Tibial nerve (tissue), 4 donors: ENCODE measurements around the gene EID3. TPM values are rescaled to one million over a fixed set of nuclear protein-coding genes. Genes with fewer than 3 reads are reported as not detected.

ENCODE experiments used
- DNase-seq, 2 donors: peaks; one replicate each; pipeline ENCODE4 v3.0.0-alpha.2; 2019; ENCODE audit warnings: low spot score in 2 of 2
- H3K27ac ChIP-seq, 4 donors: fragments of 200-600 bp; sonication (generic) in 3 of 4; one replicate each; pipeline ENCODE4 v1.5.1; 2017 to 2019; ENCODE audit warnings: mild to moderate bottlenecking in 1 of 4
- H3K27me3 ChIP-seq, 2 donors: fragments of 200-600 bp; sonication (generic) in 1 of 2; one replicate each; pipeline versions ENCODE4 v1.5.1 to v1.6.0; 2017 to 2019
- H3K36me3 ChIP-seq, 3 donors: fragments of 200-600 bp; sonication (generic); one replicate each; pipeline ENCODE4 v1.5.1; 2018 to 2019
- H3K4me1 ChIP-seq, 4 donors: fragments of 200-600 bp; sonication (generic) in 3 of 4; one replicate each; pipeline ENCODE4 v1.5.1; 2017 to 2019
- H3K4me3 ChIP-seq, 4 donors: fragments of 200-600 bp; sonication (generic) in 3 of 4; one replicate each; pipeline ENCODE4 v1.5.1; 2017 to 2019; ENCODE audit warnings: mild to moderate bottlenecking in 1 of 4, moderate library complexity in 1 of 4
- H3K9me3 ChIP-seq, 4 donors: fragments of 200-600 bp; sonication (generic) in 3 of 4; one replicate each; pipeline ENCODE4 v1.5.1; 2017 to 2019
- CTCF ChIP-seq, 5 experiments: fragments of 200-600 bp in 3 of 5; fragments of 450-650 bp in 2 of 5; sonication (generic) in 3 of 5; IDR thresholded peaks; one replicate each; pipeline ENCODE4 v1.5.1; 2016 to 2019; ENCODE audit warnings: antibody characterized with exemption in 5 of 5, mild to moderate bottlenecking in 3 of 5, moderate library complexity in 2 of 5
- EP300 ChIP-seq, 2 donors: sonication (generic); formaldehyde crosslinking; IDR thresholded peaks; one replicate each; pipeline ENCODE4 v1.6.1; 2017; ENCODE audit warnings: antibody characterized with exemption in 2 of 2, mild to moderate bottlenecking in 1 of 2
- POLR2A ChIP-seq, 2 donors: fragments of 450-650 bp; IDR thresholded peaks; one replicate each; pipeline ENCODE4 v1.6.1; 2017; ENCODE audit warnings: antibody characterized with exemption in 2 of 2, mild to moderate bottlenecking in 2 of 2, moderate library complexity in 2 of 2
- WGBS, 2 donors: methylation state at CpG; one replicate each; pipeline ENCODE4 v1.1.5; 2018; 5-methylcytosine and 5-hydroxymethylcytosine counted together
- total RNA-seq, 4 donors: library from RNA; depleted of rRNA; stranded (reverse); fragments of >200 nt; gene quantifications; one replicate each; pipeline ENCODE4 v1.1.0, GENCODE V29; 2016

The EID3 gene
- total RNA-seq, 4 donors from 2014 or later: 9.6 to 13.2 (median 10.0) TPM

- H3K27ac ChIP-seq: no peak overlapping the region
Observed at GRCh38 chr12:104275689-104276088, 27.9 kb upstream of the EID3 start.

GRCh38 chr12:104276273-104277131, 27.0 kb upstream of the EID3 start:
- TF ChIP-seq POLR2A (IDR thresholded peaks at IDR 0.05) (no peak), EP300 (IDR thresholded peaks at IDR 0.05) (no peak), CTCF (IDR thresholded peaks at IDR 0.05) (no peak)
- Histone ChIP-seq H3K36me3 (no peaks in the 10 kb centered on the region), H3K4me1 (no peaks in the 10 kb centered on the region), H3K27me3 (no peaks in the 10 kb centered on the region), H3K27ac (no peak overlapping the region), H3K4me3 (peak overlapping the region in 1 of 4 donors; percentile 3), H3K9me3 (no peaks in the 10 kb centered on the region)
- no peak for DNase-seq
- 77 to 78% methylated on average over 8 of the region's 8 CpGs for WGBS, 2 donors

More at GRCh38 chr12:104275689-104276088, 27.9 kb upstream of the EID3 start:
- no peaks in the 10 kb centered on the region for H3K36me3 ChIP-seq
- H3K4me3 ChIP-seq: no peak overlapping the region
- 70 to 75% methylated on average over 5 of the region's 5 CpGs for WGBS, 2 donors
- no peaks in the 10 kb centered on the region for H3K4me1 ChIP-seq
- DNase-seq: no peak
- no peaks in the 10 kb centered on the region for H3K9me3 ChIP-seq
- H3K27me3 ChIP-seq: no peaks in the 10 kb centered on the region
- TF ChIP-seq EP300 (IDR thresholded peaks at IDR 0.05): no peak
- TF ChIP-seq CTCF (IDR thresholded peaks at IDR 0.05): no peak
- no peak for TF ChIP-seq POLR2A (IDR thresholded peaks at IDR 0.05)

- no peak overlapping the region for H3K4me3 ChIP-seq
- DNase-seq: no peak
- no peaks in the 10 kb centered on the region for H3K27me3 ChIP-seq
- no peak overlapping the region for H3K27ac ChIP-seq
- H3K36me3 ChIP-seq: no peaks in the 10 kb centered on the region
- no peaks in the 10 kb centered on the region for H3K4me1 ChIP-seq
- TF ChIP-seq POLR2A (IDR thresholded peaks at IDR 0.05) (no peak), EP300 (IDR thresholded peaks at IDR 0.05) (no peak), CTCF (IDR thresholded peaks at IDR 0.05) (no peak)
- H3K9me3 ChIP-seq: no peaks in the 10 kb centered on the region
Observed at GRCh38 chr12:104279164-104279563, 24.4 kb upstream of the EID3 start.

GRCh38 chr12:104280111-104280510, 23.4 kb upstream of the EID3 start:
- DNase-seq: no peak
- TF ChIP-seq CTCF (IDR thresholded peaks at IDR 0.05) (no peak), EP300 (IDR thresholded peaks at IDR 0.05) (no peak), POLR2A (IDR thresholded peaks at IDR 0.05) (no peak)
- Histone ChIP-seq H3K9me3 (no peaks in the 10 kb centered on the region), H3K36me3 (no peaks in the 10 kb centered on the region), H3K27ac (no peak overlapping the region), H3K4me1 (no peaks in the 10 kb centered on the region), H3K4me3 (no peak overlapping the region), H3K27me3 (no peaks in the 10 kb centered on the region)
- 90 to 100% methylated on average over 1 of the region's 1 CpG for WGBS, 2 donors

- TF ChIP-seq EP300 (IDR thresholded peaks at IDR 0.05): no peak
- Histone ChIP-seq H3K27me3 (no peaks in the 10 kb centered on the region), H3K36me3 (no peaks in the 10 kb centered on the region), H3K27ac (no peak overlapping the region), H3K9me3 (no peaks in the 10 kb centered on the region), H3K4me1 (peaks cover 0 to 7% (median 4%) of the 10 kb centered on the region in 4 donors), H3K4me3 (no peak overlapping the region)
- no peak for DNase-seq
- 67 to 78% methylated on average over 4 of the region's 4 CpGs for WGBS, 2 donors
Observed at GRCh38 chr12:104280717-104281458, 22.7 kb upstream of the EID3 start.
